IMR-90 (cell line): ENCODE results near the gene POLR3E. TPM values are rescaled to one million over a fixed set of nuclear protein-coding genes. Genes with fewer than 3 reads are reported as not detected.
A peak's percentile ranks its signal among the peaks of the same experiment; 100 is the strongest.

ENCODE experiments used
- ATAC-seq: fragments of 200-7000 bp; cut with Tn5 transposase; 2 replicates; pipeline ENCODE4 v1.9.1; 2020; ENCODE audit warnings: low read depth, mild to moderate bottlenecking, moderate library complexity
- BruUV-seq: library from RNA; stranded (reverse); fragments of 400-500 nt; replicated peaks from 2 replicates; lab custom pipeline; 2021; lab: Mats Ljungman, UMichigan
- CTCF ChIA-PET: fragments of 300-600 bp; formaldehyde crosslinking; extraction: SDS; loops from one replicate; lab custom pipeline; 2021; ENCODE audit warnings: antibody characterized with exemption; lab: Yijun Ruan, JAX
- POLR2A ChIA-PET: fragments of 300-600 bp; sonication (Branson Sonifier 250); formaldehyde crosslinking; loops from one replicate; lab custom pipeline; 2022; ENCODE audit warnings: antibody characterized with exemption; ENCODE audit not compliant: unreplicated experiment; lab: Charles Lee
- DNase-seq: peaks from one replicate; pipeline ENCODE4 v3.0.0; 2013
- H2AFZ ChIP-seq: replicated peaks from 2 replicates; pipeline ENCODE3; 2013; ENCODE audit warnings: low read length, mild to moderate bottlenecking; ENCODE audit not compliant: poor library complexity
- H2AK5ac ChIP-seq: 2 replicates; pipeline ENCODE4 v1.6.1; 2013; ENCODE audit warnings: low read depth, low read length, inconsistent platforms
- H2AK9ac ChIP-seq: replicated peaks from 2 replicates; pipeline ENCODE3; 2013; ENCODE audit warnings: mild to moderate bottlenecking, low read depth, low read length, moderate library complexity; ENCODE audit not compliant: poor library complexity
- H2BK120ac ChIP-seq: 2 replicates; pipeline ENCODE4 v1.6.1; 2013; ENCODE audit warnings: low read depth, low read length, inconsistent platforms
- H2BK15ac ChIP-seq: 3 replicates; pipeline ENCODE4 v1.6.1; 2013; ENCODE audit warnings: low read depth, low read length, inconsistent platforms
- H2BK20ac ChIP-seq: 2 replicates; pipeline ENCODE4 v1.6.1; 2013; ENCODE audit warnings: low read depth, mild to moderate bottlenecking, inconsistent platforms, low read length, moderate library complexity
- H2BK5ac ChIP-seq: 2 replicates; pipeline ENCODE4 v1.6.1; 2013; ENCODE audit warnings: mild to moderate bottlenecking, low read depth, low read length, inconsistent platforms; ENCODE audit not compliant: poor library complexity, severe bottlenecking
- H3K14ac ChIP-seq: replicated peaks from 2 replicates; pipeline ENCODE4 v1.6.1; 2013; ENCODE audit warnings: low read depth, low read length, inconsistent platforms
- H3K18ac ChIP-seq: 2 replicates; pipeline ENCODE4 v1.6.1; 2013; ENCODE audit warnings: low read depth, low read length, control low read depth
- H3K23ac ChIP-seq: 2 replicates; pipeline ENCODE4 v1.6.1; 2013; ENCODE audit warnings: low read depth, low read length, inconsistent platforms
- H3K27ac ChIP-seq: 2 replicates; pipeline ENCODE4 v1.5.1; 2013; ENCODE audit warnings: mild to moderate bottlenecking, control low read depth, low read length; ENCODE audit not compliant: insufficient read depth
- H3K27me3 ChIP-seq: 2 replicates; pipeline ENCODE4 v1.6.1; 2013; ENCODE audit warnings: low read length; ENCODE audit not compliant: control insufficient read depth, insufficient read depth
- H3K36me3 ChIP-seq: 2 replicates; pipeline ENCODE4 v1.6.1; 2013; ENCODE audit warnings: low read length, mixed read lengths; ENCODE audit not compliant: control insufficient read depth, insufficient read depth
- H3K4ac ChIP-seq: 2 replicates; pipeline ENCODE4 v1.6.1; 2013; ENCODE audit warnings: low read depth, low read length, inconsistent platforms
- H3K4me1 ChIP-seq: 2 replicates; pipeline ENCODE4 v1.6.1; 2013; ENCODE audit warnings: low read length, mixed read lengths; ENCODE audit not compliant: control insufficient read depth, insufficient read depth
- H3K4me2 ChIP-seq: 2 replicates; pipeline ENCODE4 v1.6.1; 2013; ENCODE audit warnings: low read depth, mild to moderate bottlenecking, control low read depth, low read length, moderate library complexity
- H3K4me3 ChIP-seq: 2 replicates; pipeline ENCODE4 v1.5.1; 2013; ENCODE audit warnings: low read depth, mild to moderate bottlenecking, control low read depth, low read length, moderate library complexity; ENCODE audit not compliant: insufficient read depth
- H3K56ac ChIP-seq: 2 replicates; pipeline ENCODE4 v1.6.1; 2013; ENCODE audit warnings: low read length, inconsistent platforms; ENCODE audit not compliant: insufficient read depth; ENCODE audit errors: extremely low read depth
- H3K79me1 ChIP-seq, 2 experiments: 2 replicates each; pipeline ENCODE4 v1.6.1; 2013; ENCODE audit warnings: low read length in 2 of 2, inconsistent platforms in 1 of 2, low read depth in 1 of 2
- H3K9ac ChIP-seq: 2 replicates; pipeline ENCODE4 v1.6.1; 2013; ENCODE audit warnings: low read depth, low read length, control low read depth
- H3K9me1 ChIP-seq: 2 replicates; pipeline ENCODE4 v1.6.1; 2013; ENCODE audit warnings: low read length, inconsistent platforms; ENCODE audit not compliant: insufficient read depth
- H3K9me3 ChIP-seq: 2 replicates; pipeline ENCODE4 v1.6.1; 2013; ENCODE audit warnings: low read length; ENCODE audit not compliant: control insufficient read depth, insufficient read depth
- H4K20me1 ChIP-seq: 2 replicates; pipeline ENCODE4 v1.6.1; 2013; ENCODE audit warnings: low read length, inconsistent platforms; ENCODE audit not compliant: insufficient read depth
- H4K5ac ChIP-seq: 2 replicates; pipeline ENCODE4 v1.6.1; 2013; ENCODE audit warnings: mild to moderate bottlenecking, low read depth, low read length, control low read depth
- H4K8ac ChIP-seq, 2 experiments: 2 replicates each; pipeline ENCODE4 v1.6.1; 2013; ENCODE audit warnings: low read depth in 2 of 2, low read length in 2 of 2, control low read depth in 1 of 2, inconsistent platforms in 1 of 2
- H4K91ac ChIP-seq: 2 replicates; pipeline ENCODE4 v1.6.1; 2013; ENCODE audit warnings: low read depth, low read length, inconsistent platforms; ENCODE audit not compliant: insufficient read depth
- BHLHE40 ChIP-seq: fragments of 150-350 bp; IDR thresholded peaks from 2 replicates; pipeline ENCODE4 v1.6.1; 2016; ENCODE audit warnings: mild to moderate bottlenecking, low read depth, low read length
- CEBPB ChIP-seq: IDR thresholded peaks from 2 replicates; pipeline ENCODE4 v1.6.1; 2012; ENCODE audit warnings: low read depth, low read length, improper control_type of control experiment
- MXI1 ChIP-seq: IDR thresholded peaks from 2 replicates; pipeline ENCODE4 v1.6.1; 2012; ENCODE audit warnings: low read depth, mild to moderate bottlenecking, low read length, moderate library complexity, borderline replicate concordance
- NFE2L2 ChIP-seq: fragments of 150-350 bp; IDR thresholded peaks from 2 replicates; pipeline ENCODE4 v1.6.1; 2016; ENCODE audit warnings: low read depth, mild to moderate bottlenecking, low read length
- POLR2A ChIP-seq: IDR thresholded peaks from 2 replicates; pipeline ENCODE4 v1.6.1; 2012; ENCODE audit warnings: mild to moderate bottlenecking, low read depth, low read length
- RAD21 ChIP-seq: IDR thresholded peaks from 2 replicates; pipeline ENCODE4 v1.6.1; 2012; ENCODE audit warnings: low read length, improper control_type of control experiment
- RFX5 ChIP-seq: IDR thresholded peaks from 2 replicates; pipeline ENCODE4 v1.8.0; 2012; ENCODE audit warnings: low read depth, mild to moderate bottlenecking, low read length, moderate library complexity
- SMC3 ChIP-seq: fragments of 150-350 bp; IDR thresholded peaks from 2 replicates; pipeline ENCODE4 v1.6.1; 2016; ENCODE audit warnings: low read depth, mild to moderate bottlenecking, antibody characterized with exemption, low read length, moderate library complexity
- WGBS, 2 experiments: methylation state at CpG; one replicate each; pipeline versions ENCODE4 v1.1.5 to v1.1.7; 2013; ENCODE audit warnings: missing lambda C conversion rate in 2 of 2; ENCODE audit not compliant: insufficient read length in 1 of 2; ENCODE audit errors: extremely low coverage in 2 of 2; 5-methylcytosine and 5-hydroxymethylcytosine counted together
- dilution Hi-C: fragments of 300-500 bp; cut with HindIII; formaldehyde crosslinking; loops from one replicate; pipeline ENCODE4 v1.14.3; 2018; ENCODE audit warnings: low sequenced_read_pairs; ENCODE audit not compliant: unreplicated experiment
- in situ Hi-C: fragments of 300-500 bp; cut with MboI; formaldehyde crosslinking; loops from 3 replicates; pipeline ENCODE4 v1.14.3; 2019; ENCODE audit warnings: low sequenced_read_pairs, inconsistent platforms, mixed read lengths
- intact Hi-C: fragments of 100-400 bp; cut with micrococcal nuclease; formaldehyde crosslinking; loops from 2 replicates; pipeline ENCODE4 v1.10.0; 2022
- polyA plus RNA-seq, 3 experiments: library from polyadenylated mRNA; depleted of rRNA; stranded (reverse); fragments of >200 nt; gene quantifications; 2 replicates each; pipeline ENCODE4 v1.2.3, GENCODE V29; 2012; ENCODE audit warnings: low replicate concordance in 1 of 3
- total RNA-seq: library from RNA; depleted of rRNA; stranded (reverse); fragments of >200 nt; gene quantifications from 2 replicates; pipeline ENCODE4 v1.2.3, GENCODE V29; 2012
- TF ChIP-seq, protein P1 (sequence below): fragments of 150-350 bp; IDR thresholded peaks from 2 replicates; pipeline ENCODE4 v1.6.1; 2017; ENCODE audit warnings: mild to moderate bottlenecking, antibody characterized with exemption, low read length, low read depth
- TF ChIP-seq, protein P2 (sequence below): conservative IDR thresholded peaks from 2 replicates; pipeline ENCODE4 v1.5.1; 2012; ENCODE audit warnings: mild to moderate bottlenecking, low read depth, low read length, improper control_type of control experiment

POLR3E gene
- total and polyA plus RNA-seq, 2 of the 4 experiments (the other 2 are of a cell fraction), result 19.9 to 46.0 TPM

DNA sequence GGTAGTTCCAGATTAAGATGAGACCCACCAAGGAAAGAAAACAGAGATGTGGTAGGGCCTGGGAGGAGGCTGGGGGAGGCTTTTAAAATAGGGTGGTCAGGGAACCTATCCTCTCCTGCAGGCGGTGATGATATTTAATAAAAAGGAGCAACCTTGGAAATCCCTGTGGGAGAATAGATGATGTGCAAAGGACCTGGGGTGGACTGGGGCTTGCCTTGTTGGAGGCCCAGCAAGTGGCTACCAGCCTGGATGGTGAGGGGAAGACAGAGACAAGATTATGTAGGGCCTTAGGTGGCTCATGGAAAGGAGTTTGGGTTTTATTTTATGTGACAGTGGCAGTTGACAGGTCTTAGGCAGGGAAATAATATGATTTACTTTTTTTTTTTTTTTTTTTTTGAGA, 1.8 kb downstream of the POLR3E start (continued):
- TF ChIP-seq, protein P1, sequence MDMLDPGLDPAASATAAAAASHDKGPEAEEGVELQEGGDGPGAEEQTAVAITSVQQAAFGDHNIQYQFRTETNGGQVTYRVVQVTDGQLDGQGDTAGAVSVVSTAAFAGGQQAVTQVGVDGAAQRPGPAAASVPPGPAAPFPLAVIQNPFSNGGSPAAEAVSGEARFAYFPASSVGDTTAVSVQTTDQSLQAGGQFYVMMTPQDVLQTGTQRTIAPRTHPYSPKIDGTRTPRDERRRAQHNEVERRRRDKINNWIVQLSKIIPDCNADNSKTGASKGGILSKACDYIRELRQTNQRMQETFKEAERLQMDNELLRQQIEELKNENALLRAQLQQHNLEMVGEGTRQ, result no peak
- TF ChIP-seq RFX5 (no peak), BHLHE40 (no peak), CEBPB (no peak), NFE2L2 (no peak), POLR2A (no peak)

DNA sequence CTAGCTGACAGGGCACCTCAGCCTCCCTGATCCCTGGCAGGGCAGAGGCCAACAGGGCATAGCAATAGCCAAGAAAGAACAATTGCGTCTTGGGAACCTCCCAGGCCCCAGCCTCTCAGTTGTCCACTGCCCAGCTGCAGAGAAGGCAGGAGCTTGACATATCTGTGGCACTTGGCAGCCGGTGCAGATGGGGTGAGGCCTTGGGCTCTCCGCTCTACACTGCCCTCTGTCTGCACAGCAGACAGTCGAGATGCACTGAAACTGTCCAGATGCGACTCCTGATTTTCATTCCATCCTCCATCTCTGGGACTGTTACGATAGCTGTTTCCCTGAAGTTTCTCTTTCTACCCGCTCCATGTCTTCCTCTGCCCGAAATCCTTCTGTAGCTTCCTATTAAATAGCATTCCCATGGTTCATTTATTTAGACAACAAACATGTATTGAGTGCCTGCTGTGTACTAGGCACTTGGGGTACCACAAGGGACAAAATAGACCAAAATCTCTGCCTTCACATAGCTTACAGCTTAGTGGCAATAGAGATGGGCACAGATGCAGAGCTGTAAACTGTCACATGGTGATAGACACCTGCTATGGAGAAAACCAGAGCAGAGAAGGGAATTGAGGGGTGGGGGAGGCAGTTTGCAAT, 3.3 kb downstream of the POLR3E start:
- Histone ChIP-seq H3K14ac (no peak overlapping the region), H2BK120ac (no peak overlapping the region), H3K4me3 (no peak overlapping the region), H4K8ac (no peak overlapping the region), H3K56ac (no peak overlapping the region), H4K20me1 (peaks cover 56% of the 10 kb centered on the region), H3K27ac (no peak overlapping the region), H3K36me3 (peaks cover 13% of the 10 kb centered on the region), H2BK5ac (no peak overlapping the region), H3K23ac (no peak overlapping the region), H2AFZ (peak overlapping the region; percentile 8), H2BK15ac (no peak overlapping the region), H2AK9ac (no peak overlapping the region), H3K9ac (no peak overlapping the region), H3K18ac (no peak overlapping the region), H3K4me2 (no peak overlapping the region), H3K9me1 (peaks cover 2% of the 10 kb centered on the region; the same call in 1 of the 2 replicates), H4K5ac (no peak overlapping the region), H2BK20ac (no peak overlapping the region), H4K91ac (no peak overlapping the region), H2AK5ac (no peak overlapping the region), H3K79me1 (peaks cover 13 to 69% of the 10 kb centered on the region in 2 experiments), H3K27me3 (no peaks in the 10 kb centered on the region), H3K4me1 (peaks cover 2% of the 10 kb centered on the region; the same call in 1 of the 2 replicates), H3K4ac (no peak overlapping the region), H3K9me3 (no peaks in the 10 kb centered on the region)
- WGBS, 2 experiments, result 66% methylated on average over 7 of the region's 8 CpGs; no CpG with 5 or more reads in 1 of the 2 experiments
- in situ Hi-C loops, result no loop called here
- ATAC-seq, result peak; percentile 15
- intact Hi-C loops, result no loop called here
- DNase-seq, result peak; percentile 62
- dilution Hi-C loops, result no loop called here
- POLR2A ChIA-PET, result no interaction called here
- CTCF ChIA-PET, result interaction anchor here (0.6 to 2.5 kb wide), 16 partner anchors 9 to 302 kb away, joined by 3 to 8 read pairs (median 5); partner anchors contain the start of gene EEF2K
- TF ChIP-seq RAD21 (peak; percentile 46), POLR2A (no peak), SMC3 (peak; percentile 48), MXI1 (peak; percentile 27; the same call in 1 of the 2 replicates)
- TF ChIP-seq, protein P2, sequence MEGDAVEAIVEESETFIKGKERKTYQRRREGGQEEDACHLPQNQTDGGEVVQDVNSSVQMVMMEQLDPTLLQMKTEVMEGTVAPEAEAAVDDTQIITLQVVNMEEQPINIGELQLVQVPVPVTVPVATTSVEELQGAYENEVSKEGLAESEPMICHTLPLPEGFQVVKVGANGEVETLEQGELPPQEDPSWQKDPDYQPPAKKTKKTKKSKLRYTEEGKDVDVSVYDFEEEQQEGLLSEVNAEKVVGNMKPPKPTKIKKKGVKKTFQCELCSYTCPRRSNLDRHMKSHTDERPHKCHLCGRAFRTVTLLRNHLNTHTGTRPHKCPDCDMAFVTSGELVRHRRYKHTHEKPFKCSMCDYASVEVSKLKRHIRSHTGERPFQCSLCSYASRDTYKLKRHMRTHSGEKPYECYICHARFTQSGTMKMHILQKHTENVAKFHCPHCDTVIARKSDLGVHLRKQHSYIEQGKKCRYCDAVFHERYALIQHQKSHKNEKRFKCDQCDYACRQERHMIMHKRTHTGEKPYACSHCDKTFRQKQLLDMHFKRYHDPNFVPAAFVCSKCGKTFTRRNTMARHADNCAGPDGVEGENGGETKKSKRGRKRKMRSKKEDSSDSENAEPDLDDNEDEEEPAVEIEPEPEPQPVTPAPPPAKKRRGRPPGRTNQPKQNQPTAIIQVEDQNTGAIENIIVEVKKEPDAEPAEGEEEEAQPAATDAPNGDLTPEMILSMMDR, result peak; percentile 67
- no TSS peak for BruUV-seq
